SH-SY5Y (cell line): ENCODE results near the gene C6orf58.

Source experiments
- GATA2 ChIP-seq: IDR thresholded peaks from 2 replicates; pipeline ENCODE4 v1.6.1; 2011; ENCODE audit warnings: mild to moderate bottlenecking, low read depth, low read length
- GATA3 ChIP-seq: IDR thresholded peaks from 2 replicates; pipeline ENCODE4 v1.6.1; 2011; ENCODE audit warnings: low read depth, mild to moderate bottlenecking, low read length, moderate library complexity

- TF ChIP-seq GATA3 (no peak), GATA2 (no peak)
Measured at GRCh38 chr6:127533736-127534135, 43.2 kb upstream of the C6orf58 start.
